ENCODE data around the gene MLF2. TPM values are rescaled to one million over a fixed set of nuclear protein-coding genes. Genes with fewer than 3 reads are reported as not detected.

Gene MLF2
- total RNA-seq, 6 experiments from 2014 or later, result 104 to 185 (median 134) TPM

DNA sequence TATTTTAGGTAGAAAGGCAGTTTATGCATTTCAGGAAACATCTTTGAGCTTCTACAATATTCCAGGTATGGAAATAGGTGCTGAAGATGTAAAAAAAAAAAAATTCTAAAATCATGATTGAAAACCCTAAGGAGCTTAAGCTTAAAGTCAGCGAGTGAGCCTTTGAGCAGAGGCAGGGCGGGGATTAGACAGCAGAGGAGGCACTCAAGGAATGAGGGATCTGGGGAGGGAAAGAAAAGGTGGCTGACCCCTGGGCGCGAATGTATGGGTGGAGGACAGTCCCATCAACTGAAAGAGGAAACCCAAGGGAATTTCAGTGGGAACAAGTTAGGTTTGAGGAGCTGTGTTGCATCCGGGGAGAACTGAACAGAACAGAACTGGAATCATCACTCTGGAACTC is 6.8 kb upstream of the MLF2 start:
- Histone ChIP-seq H3K4me1 (peaks cover 0 to 27% (median 7%) of the 10 kb centered on the region in 4 donors), H3K4me3 (no peak overlapping the region), H3K36me3 (no peaks in the 10 kb centered on the region), H3K27ac (no peak overlapping the region), H3K27me3 (no peaks in the 10 kb centered on the region), H3K9me3 (no peaks in the 10 kb centered on the region)
- no peak for ATAC-seq
- TF ChIP-seq POLR2A (IDR thresholded peaks at IDR 0.05), result no peak
- TF ChIP-seq, protein P1, sequence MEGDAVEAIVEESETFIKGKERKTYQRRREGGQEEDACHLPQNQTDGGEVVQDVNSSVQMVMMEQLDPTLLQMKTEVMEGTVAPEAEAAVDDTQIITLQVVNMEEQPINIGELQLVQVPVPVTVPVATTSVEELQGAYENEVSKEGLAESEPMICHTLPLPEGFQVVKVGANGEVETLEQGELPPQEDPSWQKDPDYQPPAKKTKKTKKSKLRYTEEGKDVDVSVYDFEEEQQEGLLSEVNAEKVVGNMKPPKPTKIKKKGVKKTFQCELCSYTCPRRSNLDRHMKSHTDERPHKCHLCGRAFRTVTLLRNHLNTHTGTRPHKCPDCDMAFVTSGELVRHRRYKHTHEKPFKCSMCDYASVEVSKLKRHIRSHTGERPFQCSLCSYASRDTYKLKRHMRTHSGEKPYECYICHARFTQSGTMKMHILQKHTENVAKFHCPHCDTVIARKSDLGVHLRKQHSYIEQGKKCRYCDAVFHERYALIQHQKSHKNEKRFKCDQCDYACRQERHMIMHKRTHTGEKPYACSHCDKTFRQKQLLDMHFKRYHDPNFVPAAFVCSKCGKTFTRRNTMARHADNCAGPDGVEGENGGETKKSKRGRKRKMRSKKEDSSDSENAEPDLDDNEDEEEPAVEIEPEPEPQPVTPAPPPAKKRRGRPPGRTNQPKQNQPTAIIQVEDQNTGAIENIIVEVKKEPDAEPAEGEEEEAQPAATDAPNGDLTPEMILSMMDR (IDR thresholded peaks at IDR 0.05), result no peak
- no peak for DNase-seq
- intact Hi-C loops (cut with DNase I), result no loop called here
- WGBS (ENCODE audit: insufficient coverage, low coverage, low lambda C conversion rate, missing lambda C conversion rate), result 84% methylated on average over 5 of the region's 5 CpGs

DNA sequence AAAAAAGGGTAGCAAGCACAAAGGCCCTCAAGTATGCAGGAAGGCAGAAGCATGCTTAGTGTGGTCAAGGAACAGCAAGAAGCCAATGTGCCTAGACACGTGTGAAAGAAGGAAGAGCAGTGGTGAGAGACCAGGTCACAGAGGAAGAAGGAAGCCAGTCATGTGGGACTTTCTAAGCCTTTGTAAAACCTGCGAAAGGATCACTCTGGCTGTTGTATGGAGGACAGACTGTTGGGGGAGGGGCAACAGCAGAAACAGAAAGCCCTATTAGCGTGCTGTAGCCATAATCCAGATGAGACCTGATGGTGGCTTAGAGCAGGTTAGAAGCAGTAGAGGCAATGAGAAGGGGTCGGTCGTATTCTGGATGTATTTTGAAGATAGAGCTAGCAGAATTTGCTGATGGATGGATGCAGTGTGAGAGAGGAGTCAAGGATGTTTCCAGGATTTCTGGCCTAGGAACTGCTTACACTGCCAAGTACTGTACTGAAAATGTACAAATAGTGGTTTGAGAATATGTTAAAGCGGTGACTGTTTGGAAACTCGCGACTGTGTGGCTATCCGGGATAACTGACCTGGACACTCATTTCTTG is 5.7 kb upstream of the MLF2 start:
- TF ChIP-seq, protein P1 (IDR thresholded peaks at IDR 0.05), result no peak
- TF ChIP-seq POLR2A (IDR thresholded peaks at IDR 0.05), result no peak
- no peaks in the 10 kb centered on the region for H3K9me3 ChIP-seq
- no peak overlapping the region for H3K4me3 ChIP-seq
- H3K36me3 ChIP-seq, result no peaks in the 10 kb centered on the region
- ATAC-seq (no peak), DNase-seq (no peak)
- 81% methylated on average over 9 of the region's 9 CpGs for WGBS (ENCODE audit: insufficient coverage, low coverage, low lambda C conversion rate, missing lambda C conversion rate)
- no peaks in the 10 kb centered on the region for H3K27me3 ChIP-seq
- intact Hi-C loops (cut with DNase I), result no loop called here
- no peak overlapping the region for H3K27ac ChIP-seq
- peaks cover 0 to 26% (median 8%) of the 10 kb centered on the region in 4 donors for H3K4me1 ChIP-seq

DNA sequence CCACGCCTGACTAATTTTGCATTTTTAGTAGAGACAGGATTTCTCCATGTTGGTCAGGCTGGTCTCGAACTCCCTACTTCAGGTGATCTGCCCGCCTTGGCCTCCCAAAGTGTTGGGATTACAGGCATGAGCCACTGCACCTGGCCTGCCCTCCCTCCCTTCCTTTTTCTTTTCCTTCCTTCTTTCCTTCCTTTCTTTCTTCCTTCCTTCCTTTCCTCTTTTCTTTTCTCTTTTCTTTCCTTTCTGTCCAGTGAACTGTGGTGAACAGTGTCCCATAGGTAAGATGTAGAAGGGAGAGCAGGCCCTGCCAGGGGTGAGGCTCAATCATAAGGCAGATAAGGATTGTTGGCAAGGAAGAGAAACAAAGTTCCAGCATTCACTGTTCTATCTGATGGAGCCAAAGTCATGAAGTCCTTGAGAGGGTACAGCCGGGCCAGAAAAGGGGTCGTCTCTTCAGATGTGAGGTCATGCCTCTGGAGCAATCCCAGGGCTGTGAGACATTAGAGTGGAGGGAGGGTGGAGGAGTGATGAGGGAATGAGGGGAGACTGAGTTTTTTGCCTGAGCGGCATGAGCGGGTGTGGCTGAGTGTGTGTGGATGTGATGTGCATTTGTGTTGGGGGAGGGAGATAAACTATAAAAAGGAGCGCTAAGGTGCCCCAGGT is 4.2 kb upstream of the MLF2 start:
- WGBS (ENCODE audit: insufficient coverage, low coverage, low lambda C conversion rate, missing lambda C conversion rate), result 80% methylated on average over 6 of the region's 8 CpGs
- intact Hi-C loops (cut with DNase I), result no loop called here
- DNase-seq (no peak), ATAC-seq (no peak)
- H3K9me3 ChIP-seq, result no peaks in the 10 kb centered on the region
- H3K36me3 ChIP-seq, result no peaks in the 10 kb centered on the region
- TF ChIP-seq, protein P1 (IDR thresholded peaks at IDR 0.05), result no peak
- TF ChIP-seq POLR2A (IDR thresholded peaks at IDR 0.05), result no peak
- H3K27me3 ChIP-seq, result no peaks in the 10 kb centered on the region
- H3K27ac ChIP-seq, result no peak overlapping the region
- H3K4me1 ChIP-seq, result peaks cover 0 to 23% (median 5%) of the 10 kb centered on the region in 4 donors
- H3K4me3 ChIP-seq, result no peak overlapping the region

DNA sequence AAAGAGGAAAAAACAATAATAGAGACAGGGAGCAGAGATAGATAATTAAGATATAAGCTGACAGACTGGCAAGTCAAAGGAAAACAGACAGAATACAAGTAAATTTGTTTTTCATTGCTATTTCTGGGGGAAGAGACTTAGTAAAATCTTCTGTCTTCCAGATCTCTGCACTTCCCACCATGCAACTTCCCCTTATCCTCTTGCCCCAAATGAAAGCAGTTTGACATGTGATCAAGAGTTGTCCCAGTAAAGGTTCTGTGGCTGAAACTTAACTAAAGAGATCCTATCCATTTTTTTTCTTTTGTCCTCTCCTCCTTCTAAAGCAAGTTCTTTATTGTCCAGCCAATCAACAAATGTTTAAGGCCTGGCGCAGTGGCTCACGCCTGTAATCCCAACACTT is 1.5 kb upstream of the MLF2 start:
- DNase-seq, result no peak
- H3K27me3 ChIP-seq, result no peaks in the 10 kb centered on the region
- peaks cover 0 to 21% (median 5%) of the 10 kb centered on the region in 4 donors for H3K4me1 ChIP-seq
- no peak for ATAC-seq
- H3K36me3 ChIP-seq, result peaks cover 0 to 25% (median 13%) of the 10 kb centered on the region in 4 donors
- intact Hi-C loops (cut with DNase I), result no loop called here
- peak overlapping the region; percentile 87 to 99 (median 93) for H3K27ac ChIP-seq
- no peak for TF ChIP-seq POLR2A (IDR thresholded peaks at IDR 0.05)
- TF ChIP-seq, protein P1 (IDR thresholded peaks at IDR 0.05), result no peak
- no peaks in the 10 kb centered on the region for H3K9me3 ChIP-seq
- 100% methylated on average over 2 of the region's 2 CpGs for WGBS (ENCODE audit: insufficient coverage, low coverage, low lambda C conversion rate, missing lambda C conversion rate)
- H3K4me3 ChIP-seq, result no peak overlapping the region
